ENCODE results near the gene HEXIM2.

The HEXIM2 gene

GRCh38 chr17:45146592-45146889 lies 15.1 kb upstream of the HEXIM2 start:
- Mint-ChIP-seq H3K27ac (peak overlapping the region; percentile 100), H3K27me3 (no peaks in the 10 kb centered on the region), H3K36me3 (ENCODE audit: low read depth) (peaks cover 45% of the 10 kb centered on the region), H3K9me3 (no peaks in the 10 kb centered on the region), H3K4me1 (ENCODE audit: low read depth) (peaks cover 54% of the 10 kb centered on the region), H3K4me3 (peak overlapping the region; percentile 97)
- DNase-seq: no peak

GRCh38 chr17:45146890-45147580 lies 14.6 kb upstream of the HEXIM2 start:
- DNase-seq: no peak
- Mint-ChIP-seq H3K9me3 (no peaks in the 10 kb centered on the region), H3K4me1 (ENCODE audit: low read depth) (peaks cover 59% of the 10 kb centered on the region), H3K36me3 (ENCODE audit: low read depth) (peaks cover 47% of the 10 kb centered on the region), H3K27ac (peak overlapping the region; percentile 100), H3K27me3 (no peaks in the 10 kb centered on the region), H3K4me3 (peak overlapping the region; percentile 97)

- Mint-ChIP-seq H3K27ac (peak overlapping the region; percentile 100), H3K36me3 (ENCODE audit: low read depth) (peaks cover 47% of the 10 kb centered on the region), H3K4me1 (ENCODE audit: low read depth) (peaks cover 59% of the 10 kb centered on the region)
These were observed 14.0 kb upstream of the HEXIM2 start for GRCh38 chr17:45147581-45148182.

GRCh38 chr17:45148183-45149036 lies 13.3 kb upstream of the HEXIM2 start, which contains the start of gene HEXIM1:
HEXIM1 (plus strand) TSS chr17:45148475; CDS start chr17:45149191, 716 bp downstream.
- H3K27ac Mint-ChIP-seq: peak within 1 kb of the TSS; percentile 100
- H3K36me3 Mint-ChIP-seq (ENCODE audit: low read depth): peaks cover 47% of the 10 kb centered on the region
- H3K4me3 Mint-ChIP-seq: peak within 1 kb of the TSS; percentile 97
- H3K9me3 Mint-ChIP-seq: no peaks in the 10 kb centered on the region
- H3K27me3 Mint-ChIP-seq: no peaks in the 10 kb centered on the region
- H3K4me1 Mint-ChIP-seq (ENCODE audit: low read depth): peaks cover 55% of the 10 kb centered on the region
- DNase-seq: peak; percentile 99

More at GRCh38 chr17:45147581-45148182, 14.0 kb upstream of the HEXIM2 start:
- DNase-seq: peak; percentile 87
- H3K9me3 Mint-ChIP-seq: no peaks in the 10 kb centered on the region
- peak overlapping the region; percentile 97 for H3K4me3 Mint-ChIP-seq
- H3K27me3 Mint-ChIP-seq: no peaks in the 10 kb centered on the region

- Mint-ChIP-seq H3K4me1 (ENCODE audit: low read depth) (peaks cover 49% of the 10 kb centered on the region), H3K27ac (peak overlapping the region; percentile 100), H3K4me3 (peak overlapping the region; percentile 97), H3K9me3 (no peaks in the 10 kb centered on the region), H3K36me3 (ENCODE audit: low read depth) (peaks cover 47% of the 10 kb centered on the region), H3K27me3 (no peaks in the 10 kb centered on the region)
- peak; percentile 81 for DNase-seq
These were observed 12.5 kb upstream of the HEXIM2 start for GRCh38 chr17:45149037-45149668.

- peak; percentile 65 for DNase-seq
- peaks cover 46% of the 10 kb centered on the region for H3K4me1 Mint-ChIP-seq (ENCODE audit: low read depth)
- peak overlapping the region; percentile 100 for H3K27ac Mint-ChIP-seq
These were observed 11.7 kb upstream of the HEXIM2 start for GRCh38 chr17:45149669-45150664.

GRCh38 chr17:45150911-45151809 lies 10.5 kb upstream of the HEXIM2 start:
- Mint-ChIP-seq H3K4me1 (ENCODE audit: low read depth) (peaks cover 43% of the 10 kb centered on the region), H3K36me3 (ENCODE audit: low read depth) (peaks cover 48% of the 10 kb centered on the region), H3K4me3 (peak overlapping the region; percentile 97), H3K27me3 (no peaks in the 10 kb centered on the region), H3K9me3 (no peaks in the 10 kb centered on the region), H3K27ac (peak overlapping the region; percentile 83)
- no peak for DNase-seq

More at GRCh38 chr17:45149669-45150664, 11.7 kb upstream of the HEXIM2 start:
- H3K9me3 Mint-ChIP-seq: no peaks in the 10 kb centered on the region
- peak overlapping the region; percentile 97 for H3K4me3 Mint-ChIP-seq
- H3K36me3 Mint-ChIP-seq (ENCODE audit: low read depth): peaks cover 47% of the 10 kb centered on the region
- H3K27me3 Mint-ChIP-seq: no peaks in the 10 kb centered on the region

- peaks cover 49% of the 10 kb centered on the region for H3K4me1 Mint-ChIP-seq (ENCODE audit: low read depth)
- no peak for DNase-seq
- H3K27me3 Mint-ChIP-seq: no peaks in the 10 kb centered on the region
- H3K4me3 Mint-ChIP-seq: no peak overlapping the region
- no peaks in the 10 kb centered on the region for H3K9me3 Mint-ChIP-seq
- no peak overlapping the region for H3K27ac Mint-ChIP-seq
- peaks cover 45% of the 10 kb centered on the region for H3K36me3 Mint-ChIP-seq (ENCODE audit: low read depth)
These were observed 6.6 kb upstream of the HEXIM2 start for GRCh38 chr17:45155029-45155428.

- peaks cover 46% of the 10 kb centered on the region for H3K36me3 Mint-ChIP-seq (ENCODE audit: low read depth)
- no peak for DNase-seq
- H3K9me3 Mint-ChIP-seq: no peaks in the 10 kb centered on the region
- H3K4me1 Mint-ChIP-seq (ENCODE audit: low read depth): peaks cover 49% of the 10 kb centered on the region
- H3K4me3 Mint-ChIP-seq: no peak overlapping the region
- H3K27ac Mint-ChIP-seq: peak overlapping the region; percentile 67
- H3K27me3 Mint-ChIP-seq: no peaks in the 10 kb centered on the region
These were observed 6.2 kb upstream of the HEXIM2 start for GRCh38 chr17:45155483-45155882.

GRCh38 chr17:45156242-45156641 lies 5.4 kb upstream of the HEXIM2 start:
- Mint-ChIP-seq H3K4me1 (ENCODE audit: low read depth) (peaks cover 44% of the 10 kb centered on the region), H3K27me3 (no peaks in the 10 kb centered on the region), H3K27ac (peak overlapping the region; percentile 83), H3K4me3 (no peak overlapping the region), H3K36me3 (ENCODE audit: low read depth) (peaks cover 42% of the 10 kb centered on the region), H3K9me3 (no peaks in the 10 kb centered on the region)
- DNase-seq: no peak

GRCh38 chr17:45160447-45161287 lies 1.0 kb upstream of the HEXIM2 start:
- Mint-ChIP-seq H3K9me3 (no peaks in the 10 kb centered on the region), H3K4me3 (peak overlapping the region; percentile 97), H3K36me3 (ENCODE audit: low read depth) (peaks cover 38% of the 10 kb centered on the region), H3K27ac (peak overlapping the region; percentile 97), H3K27me3 (no peaks in the 10 kb centered on the region), H3K4me1 (ENCODE audit: low read depth) (peaks cover 45% of the 10 kb centered on the region)
- peak; percentile 85 for DNase-seq

Measured in activated T-cell treated with anti-CD3 and anti-CD28 coated beads, Interleukin-2, amount 50 U/mL, for 24 hours (primary cell).